ENCODE measurements around the gene TLL2.

GRCh38 chr10:96470116-96470743 lies 43.5 kb downstream of the TLL2 start:
- TF ChIP-seq, protein P1, sequence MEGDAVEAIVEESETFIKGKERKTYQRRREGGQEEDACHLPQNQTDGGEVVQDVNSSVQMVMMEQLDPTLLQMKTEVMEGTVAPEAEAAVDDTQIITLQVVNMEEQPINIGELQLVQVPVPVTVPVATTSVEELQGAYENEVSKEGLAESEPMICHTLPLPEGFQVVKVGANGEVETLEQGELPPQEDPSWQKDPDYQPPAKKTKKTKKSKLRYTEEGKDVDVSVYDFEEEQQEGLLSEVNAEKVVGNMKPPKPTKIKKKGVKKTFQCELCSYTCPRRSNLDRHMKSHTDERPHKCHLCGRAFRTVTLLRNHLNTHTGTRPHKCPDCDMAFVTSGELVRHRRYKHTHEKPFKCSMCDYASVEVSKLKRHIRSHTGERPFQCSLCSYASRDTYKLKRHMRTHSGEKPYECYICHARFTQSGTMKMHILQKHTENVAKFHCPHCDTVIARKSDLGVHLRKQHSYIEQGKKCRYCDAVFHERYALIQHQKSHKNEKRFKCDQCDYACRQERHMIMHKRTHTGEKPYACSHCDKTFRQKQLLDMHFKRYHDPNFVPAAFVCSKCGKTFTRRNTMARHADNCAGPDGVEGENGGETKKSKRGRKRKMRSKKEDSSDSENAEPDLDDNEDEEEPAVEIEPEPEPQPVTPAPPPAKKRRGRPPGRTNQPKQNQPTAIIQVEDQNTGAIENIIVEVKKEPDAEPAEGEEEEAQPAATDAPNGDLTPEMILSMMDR (IDR thresholded peaks at IDR 0.05): peak in 5 of 6 experiments; percentile 18 to 58 (median 37)
- TF ChIP-seq POLR2A (IDR thresholded peaks at IDR 0.05): no peak
